ENCODE results near the gene CIT.
A peak's percentile ranks its signal among the peaks of the same experiment; 100 is the strongest.

GRCh38 chr12:119673634-119674033, 203.5 kb downstream of the CIT start:
- TF ChIP-seq POLR2A (IDR thresholded peaks at IDR 0.05; ENCODE audit: low read depth, low read length), result peak; percentile 75
- no peak for TF ChIP-seq CTCF (IDR thresholded peaks at IDR 0.05; ENCODE audit: extremely low read depth in 1 of 2, insufficient read depth in 1 of 2, low read depth in 1 of 2, low read length in 2 of 2)
- no peak for TF ChIP-seq EZH2 (IDR thresholded peaks at IDR 0.05; ENCODE audit: borderline replicate concordance, low read depth, low read length, severe bottlenecking)
- TF ChIP-seq, protein P1, sequence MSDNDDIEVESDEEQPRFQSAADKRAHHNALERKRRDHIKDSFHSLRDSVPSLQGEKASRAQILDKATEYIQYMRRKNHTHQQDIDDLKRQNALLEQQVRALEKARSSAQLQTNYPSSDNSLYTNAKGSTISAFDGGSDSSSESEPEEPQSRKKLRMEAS (IDR thresholded peaks at IDR 0.05; ENCODE audit: insufficient read depth, insufficient read length), result no peak
